ENCODE results near the gene CD300H. TPM values are rescaled to one million over a fixed set of nuclear protein-coding genes. Genes with fewer than 3 reads are reported as not detected.

Gene CD300H
- total RNA-seq, 1 experiment from 2014 or later = not detected

DNA sequence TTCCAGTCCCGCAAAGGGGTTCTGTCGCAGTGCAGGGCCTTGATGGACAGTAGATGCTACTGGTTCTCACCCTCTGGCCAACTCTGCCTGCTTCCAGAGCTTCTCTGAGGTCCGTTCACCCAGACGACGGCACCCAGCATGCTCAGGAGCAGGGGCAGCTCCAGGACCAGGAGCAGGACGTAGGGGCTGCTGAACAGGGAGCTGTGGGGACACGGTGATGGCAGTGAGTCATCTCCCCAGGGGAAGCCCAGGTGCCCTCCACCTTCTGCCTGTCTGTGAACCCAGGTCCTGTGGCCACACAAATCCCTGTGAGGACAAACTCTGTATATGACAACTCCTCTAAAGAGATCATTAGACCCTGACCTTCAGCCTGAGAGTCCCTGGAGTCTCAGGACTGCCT, 18.0 kb downstream of the CD300H start:
- CTCF ChIA-PET = no interaction called here
- BruUV-seq (replicated peaks) = no TSS peak
- H3K36me3 ChIP-seq (ENCODE audit: control insufficient read depth, insufficient read depth, low read length) = no peaks in the 10 kb centered on the region
- ATAC-seq (no peak), DNase-seq (ENCODE audit: low read depth, low spot score) (no peak)
- H3K27ac ChIP-seq (ENCODE audit: low read length) = no peak overlapping the region
- in situ Hi-C loops (cut with HindIII; ENCODE audit: low pct_unique_long_range_greater_than_20kb, low sequenced_read_pairs) = no loop called here
- H3K27me3 ChIP-seq (ENCODE audit: control insufficient read depth, insufficient read depth, low read length) = no peaks in the 10 kb centered on the region
- POLR2A ChIA-PET = no interaction called here
- H3K4me1 ChIP-seq (ENCODE audit: control insufficient read depth, insufficient read depth, low read length) = no peaks in the 10 kb centered on the region
- intact Hi-C loops (cut with micrococcal nuclease; ENCODE audit: unreplicated experiment) = no loop called here
- no peaks in the 10 kb centered on the region for H3K9me3 ChIP-seq (ENCODE audit: control insufficient read depth, insufficient read depth, low read depth, low read length)
- TF ChIP-seq POLR2AphosphoS5 (IDR thresholded peaks at IDR 0.05; ENCODE audit: low read depth, low read length) (no peak), TCF7L2 (IDR thresholded peaks at IDR 0.05; ENCODE audit: low read depth, low read length) (no peak), SIN3A (IDR thresholded peaks at IDR 0.05; ENCODE audit: borderline replicate concordance, insufficient read depth, low read depth, low read length) (no peak)
- TF ChIP-seq, protein P1, sequence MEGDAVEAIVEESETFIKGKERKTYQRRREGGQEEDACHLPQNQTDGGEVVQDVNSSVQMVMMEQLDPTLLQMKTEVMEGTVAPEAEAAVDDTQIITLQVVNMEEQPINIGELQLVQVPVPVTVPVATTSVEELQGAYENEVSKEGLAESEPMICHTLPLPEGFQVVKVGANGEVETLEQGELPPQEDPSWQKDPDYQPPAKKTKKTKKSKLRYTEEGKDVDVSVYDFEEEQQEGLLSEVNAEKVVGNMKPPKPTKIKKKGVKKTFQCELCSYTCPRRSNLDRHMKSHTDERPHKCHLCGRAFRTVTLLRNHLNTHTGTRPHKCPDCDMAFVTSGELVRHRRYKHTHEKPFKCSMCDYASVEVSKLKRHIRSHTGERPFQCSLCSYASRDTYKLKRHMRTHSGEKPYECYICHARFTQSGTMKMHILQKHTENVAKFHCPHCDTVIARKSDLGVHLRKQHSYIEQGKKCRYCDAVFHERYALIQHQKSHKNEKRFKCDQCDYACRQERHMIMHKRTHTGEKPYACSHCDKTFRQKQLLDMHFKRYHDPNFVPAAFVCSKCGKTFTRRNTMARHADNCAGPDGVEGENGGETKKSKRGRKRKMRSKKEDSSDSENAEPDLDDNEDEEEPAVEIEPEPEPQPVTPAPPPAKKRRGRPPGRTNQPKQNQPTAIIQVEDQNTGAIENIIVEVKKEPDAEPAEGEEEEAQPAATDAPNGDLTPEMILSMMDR (IDR thresholded peaks at IDR 0.05) = no peak
- TF ChIP-seq, protein P2, sequence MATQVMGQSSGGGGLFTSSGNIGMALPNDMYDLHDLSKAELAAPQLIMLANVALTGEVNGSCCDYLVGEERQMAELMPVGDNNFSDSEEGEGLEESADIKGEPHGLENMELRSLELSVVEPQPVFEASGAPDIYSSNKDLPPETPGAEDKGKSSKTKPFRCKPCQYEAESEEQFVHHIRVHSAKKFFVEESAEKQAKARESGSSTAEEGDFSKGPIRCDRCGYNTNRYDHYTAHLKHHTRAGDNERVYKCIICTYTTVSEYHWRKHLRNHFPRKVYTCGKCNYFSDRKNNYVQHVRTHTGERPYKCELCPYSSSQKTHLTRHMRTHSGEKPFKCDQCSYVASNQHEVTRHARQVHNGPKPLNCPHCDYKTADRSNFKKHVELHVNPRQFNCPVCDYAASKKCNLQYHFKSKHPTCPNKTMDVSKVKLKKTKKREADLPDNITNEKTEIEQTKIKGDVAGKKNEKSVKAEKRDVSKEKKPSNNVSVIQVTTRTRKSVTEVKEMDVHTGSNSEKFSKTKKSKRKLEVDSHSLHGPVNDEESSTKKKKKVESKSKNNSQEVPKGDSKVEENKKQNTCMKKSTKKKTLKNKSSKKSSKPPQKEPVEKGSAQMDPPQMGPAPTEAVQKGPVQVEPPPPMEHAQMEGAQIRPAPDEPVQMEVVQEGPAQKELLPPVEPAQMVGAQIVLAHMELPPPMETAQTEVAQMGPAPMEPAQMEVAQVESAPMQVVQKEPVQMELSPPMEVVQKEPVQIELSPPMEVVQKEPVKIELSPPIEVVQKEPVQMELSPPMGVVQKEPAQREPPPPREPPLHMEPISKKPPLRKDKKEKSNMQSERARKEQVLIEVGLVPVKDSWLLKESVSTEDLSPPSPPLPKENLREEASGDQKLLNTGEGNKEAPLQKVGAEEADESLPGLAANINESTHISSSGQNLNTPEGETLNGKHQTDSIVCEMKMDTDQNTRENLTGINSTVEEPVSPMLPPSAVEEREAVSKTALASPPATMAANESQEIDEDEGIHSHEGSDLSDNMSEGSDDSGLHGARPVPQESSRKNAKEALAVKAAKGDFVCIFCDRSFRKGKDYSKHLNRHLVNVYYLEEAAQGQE (IDR thresholded peaks at IDR 0.05; ENCODE audit: insufficient read depth in 1 of 2, low read depth in 2 of 2, low read length in 1 of 2) = no peak
- no peak overlapping the region for H3K4me3 ChIP-seq (ENCODE audit: low read depth in 2 of 2, low read length in 2 of 2)

DNA sequence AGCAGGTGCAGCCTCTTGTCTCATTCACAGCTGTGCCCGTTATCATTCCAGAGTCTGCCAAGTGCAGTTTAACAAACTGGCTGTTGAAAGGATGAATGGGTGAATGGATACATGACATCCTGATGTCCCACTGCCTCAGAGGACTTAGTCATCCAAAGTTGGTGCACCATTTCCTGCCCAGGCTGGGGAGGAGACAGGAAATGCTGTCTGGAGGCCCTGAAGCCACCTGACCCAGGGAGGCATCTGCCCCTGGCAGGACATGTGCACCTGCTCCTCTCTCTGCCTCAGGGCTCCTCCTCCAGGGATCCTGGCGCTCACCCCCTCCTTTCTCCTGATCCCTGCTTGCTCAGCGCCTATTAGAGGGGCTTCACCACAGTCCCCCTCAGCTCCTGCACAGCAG, 19.6 kb downstream of the CD300H start:
- TF ChIP-seq TCF7L2 (IDR thresholded peaks at IDR 0.05; ENCODE audit: low read depth, low read length) (no peak), POLR2AphosphoS5 (IDR thresholded peaks at IDR 0.05; ENCODE audit: low read depth, low read length) (no peak), SIN3A (IDR thresholded peaks at IDR 0.05; ENCODE audit: borderline replicate concordance, insufficient read depth, low read depth, low read length) (no peak)
- TF ChIP-seq, protein P2 (IDR thresholded peaks at IDR 0.05; ENCODE audit: insufficient read depth in 1 of 2, low read depth in 2 of 2, low read length in 1 of 2) = no peak
- TF ChIP-seq, protein P1 (IDR thresholded peaks at IDR 0.05) = no peak
- Histone ChIP-seq H3K27ac (ENCODE audit: low read length) (no peak overlapping the region), H3K4me3 (ENCODE audit: low read depth in 2 of 2, low read length in 2 of 2) (no peak overlapping the region), H3K9me3 (ENCODE audit: control insufficient read depth, insufficient read depth, low read depth, low read length) (no peaks in the 10 kb centered on the region), H3K27me3 (ENCODE audit: control insufficient read depth, insufficient read depth, low read length) (no peaks in the 10 kb centered on the region), H3K4me1 (ENCODE audit: control insufficient read depth, insufficient read depth, low read length) (no peaks in the 10 kb centered on the region), H3K36me3 (ENCODE audit: control insufficient read depth, insufficient read depth, low read length) (no peaks in the 10 kb centered on the region)
- ChIA-PET POLR2A (no interaction called here), CTCF (no interaction called here)
- BruUV-seq (replicated peaks) = no TSS peak
- intact Hi-C loops (cut with micrococcal nuclease; ENCODE audit: unreplicated experiment) = no loop called here
- DNase-seq (ENCODE audit: low read depth, low spot score) (no peak), ATAC-seq (no peak)
- in situ Hi-C loops (cut with HindIII; ENCODE audit: low pct_unique_long_range_greater_than_20kb, low sequenced_read_pairs) = no loop called here
